Neural progenitor cell (in vitro differentiated cells): ENCODE measurements around the gene NME2.

Experiments
- CTCF ChIP-seq: fragments of 200-600 bp; sonication (generic); IDR thresholded peaks from 2 replicates; pipeline ENCODE4 v1.5.1; 2017; ENCODE audit warnings: antibody characterized with exemption, mild to moderate bottlenecking
- EZH2 ChIP-seq: fragments of 200-600 bp; sonication (generic); IDR thresholded peaks from 2 replicates; pipeline ENCODE4 v1.6.1; 2017; ENCODE audit warnings: antibody characterized with exemption, mild to moderate bottlenecking, moderate library complexity
- EZH2phosphoT487 ChIP-seq: fragments of 200-600 bp; sonication (generic); IDR thresholded peaks from 2 replicates; pipeline ENCODE4 v1.6.1; 2017; ENCODE audit warnings: antibody characterized with exemption

GRCh38 chr17:51118330-51119195, 47.6 kb upstream of the NME2 start:
- TF ChIP-seq CTCF (no peak), EZH2 (no peak), EZH2phosphoT487 (no peak)
